H1 (cell line): Measurements from ENCODE around the gene TMBIM6. TPM values are rescaled to one million over a fixed set of nuclear protein-coding genes. Genes with fewer than 3 reads are reported as not detected.
"Not testable (repeated sequence)": the region's sequence is repeated elsewhere in the genome, so short reads cannot be mapped to it uniquely, and the experiment has no call there.

Experiments used
- CTCF ChIA-PET: fragments of 300-600 bp; sonication (Branson Sonifier 250); formaldehyde crosslinking; loops from one replicate; lab custom pipeline; 2021; ENCODE audit not compliant: partially characterized antibody; lab: Charles Lee
- POLR2A ChIA-PET: fragments of 300-600 bp; sonication (Branson Sonifier 250); formaldehyde crosslinking; loops from one replicate; lab custom pipeline; 2021; ENCODE audit warnings: inconsistent platforms; ENCODE audit not compliant: partially characterized antibody; lab: Charles Lee
- DNase-seq, 2 experiments: peaks; one replicate each; pipeline versions ENCODE4 v3.0.0 to v3.0.0-alpha.2; 2010 to 2022; ENCODE audit warnings: low spot score in 2 of 2, low read depth in 1 of 2, mixed read lengths in 1 of 2
- FAIRE-seq: peaks from 2 replicates; lab custom pipeline; 2011; peaks lifted over from hg19 to GRCh38; lab: Jason Lieb, UNC
- H2AFZ ChIP-seq: 2 replicates; pipeline ENCODE4 v1.8.1; 2012; ENCODE audit warnings: low read length, inconsistent platforms
- H2AK5ac ChIP-seq: 2 replicates; pipeline ENCODE4 v1.6.1; 2013; ENCODE audit warnings: low read depth, low read length
- H2BK120ac ChIP-seq: replicated peaks from 2 replicates; pipeline ENCODE3; 2013; ENCODE audit warnings: low read depth, low read length, inconsistent platforms
- H2BK12ac ChIP-seq: 2 replicates; pipeline ENCODE4 v1.6.1; 2013; ENCODE audit warnings: low read depth, low read length
- H2BK15ac ChIP-seq: 2 replicates; pipeline ENCODE4 v1.6.1; 2013; ENCODE audit warnings: low read length
- H2BK20ac ChIP-seq: 2 replicates; pipeline ENCODE4 v1.6.1; 2013; ENCODE audit warnings: low read length
- H2BK5ac ChIP-seq: 2 replicates; pipeline ENCODE4 v1.6.1; 2013; ENCODE audit warnings: low read depth, low read length
- H3K14ac ChIP-seq: 2 replicates; pipeline ENCODE4 v1.6.1; 2013; ENCODE audit warnings: inconsistent platforms; ENCODE audit not compliant: insufficient read length
- H3K18ac ChIP-seq: 2 replicates; pipeline ENCODE4 v1.6.1; 2013; ENCODE audit warnings: low read length; ENCODE audit errors: extremely low read depth
- H3K23ac ChIP-seq: 2 replicates; pipeline ENCODE4 v1.6.1; 2013; ENCODE audit warnings: inconsistent platforms; ENCODE audit not compliant: insufficient read length
- H3K23me2 ChIP-seq: 2 replicates; pipeline ENCODE4 v1.6.1; 2013; ENCODE audit warnings: low read depth, low read length
- H3K27ac ChIP-seq: 2 replicates; pipeline ENCODE4 v1.6.1; 2011; ENCODE audit warnings: low read depth, low read length, inconsistent platforms
- H3K27me3 ChIP-seq, 4 experiments: replicated peaks in 1 of 4; 1 replicate in 1 of 4; 2 replicates in 3 of 4; pipeline versions ENCODE4 v1.6.1 to v1.8.1; 2011 to 2013; ENCODE audit warnings: low read length in 3 of 4, mild to moderate bottlenecking in 3 of 4, inconsistent platforms in 2 of 4, mixed read lengths in 2 of 4, moderate library complexity in 1 of 4; ENCODE audit not compliant: control insufficient read depth in 3 of 4, insufficient read depth in 3 of 4; ENCODE audit errors: extremely low read depth in 1 of 4
- H3K36me3 ChIP-seq, 4 experiments: 2 replicates each; pipeline versions ENCODE4 v1.6.1 to v1.8.1; 2011 to 2013; ENCODE audit warnings: mild to moderate bottlenecking in 4 of 4, low read length in 3 of 4, moderate library complexity in 2 of 4, control low read depth in 1 of 4, inconsistent platforms in 1 of 4; ENCODE audit not compliant: insufficient read depth in 4 of 4, control insufficient read depth in 2 of 4
- H3K4ac ChIP-seq: replicated peaks from 2 replicates; pipeline ENCODE3; 2013; ENCODE audit warnings: low read length, low read depth, mixed read lengths, inconsistent platforms; ENCODE audit not compliant: insufficient read length
- H3K4me1 ChIP-seq, 4 experiments: replicated peaks in 1 of 4; 1 replicate in 1 of 4; 2 replicates in 3 of 4; pipeline versions ENCODE4 v1.6.1 to v1.8.1; 2011 to 2013; ENCODE audit warnings: low read length in 3 of 4, inconsistent platforms in 2 of 4, mixed read lengths in 1 of 4; ENCODE audit not compliant: insufficient read depth in 4 of 4, control insufficient read depth in 3 of 4
- H3K4me2 ChIP-seq, 2 experiments: 2 replicates each; pipeline versions ENCODE4 v1.6.1 to v1.8.1; 2011 to 2013; ENCODE audit warnings: low read depth in 2 of 2, low read length in 2 of 2, control low read depth in 1 of 2, inconsistent platforms in 1 of 2, mild to moderate bottlenecking in 1 of 2; ENCODE audit not compliant: insufficient read depth in 1 of 2
- H3K4me3 ChIP-seq, 4 experiments: fragments of 200-600, 300-600 bp in 1 of 4; sonication (generic), shearing (Covaris generic), sonication (Bioruptor Twin) in 1 of 4; 2 replicates each; pipeline versions ENCODE4 v1.5.1 to v1.8.1; 2011 to 2016; ENCODE audit warnings: low read length in 4 of 4, low read depth in 3 of 4, control low read depth in 2 of 4, inconsistent platforms in 2 of 4, mild to moderate bottlenecking in 2 of 4, mixed read lengths in 1 of 4, moderate library complexity in 1 of 4; ENCODE audit not compliant: insufficient read depth in 2 of 4; ENCODE audit errors: extremely low read depth in 1 of 4
- H3K56ac ChIP-seq: replicated peaks from 2 replicates; pipeline ENCODE3; 2013; ENCODE audit warnings: low read depth, mild to moderate bottlenecking, mixed read lengths, low read length, inconsistent platforms; ENCODE audit not compliant: insufficient read length
- H3K79me1 ChIP-seq: 2 replicates; pipeline ENCODE4 v1.6.1; 2013; ENCODE audit warnings: low read depth, low read length, control low read depth
- H3K79me2 ChIP-seq, 2 experiments: 2 replicates each; pipeline versions ENCODE4 v1.6.1 to v1.8.1; 2012 to 2013; ENCODE audit warnings: low read length in 2 of 2, mild to moderate bottlenecking in 2 of 2, inconsistent platforms in 1 of 2; ENCODE audit not compliant: insufficient read depth in 2 of 2, control insufficient read depth in 1 of 2
- H3K9ac ChIP-seq, 4 experiments: replicated peaks in 1 of 4; 1 replicate in 1 of 4; 2 replicates in 3 of 4; pipeline versions ENCODE4 v1.6.1 to v1.8.1; 2011 to 2013; ENCODE audit warnings: low read depth in 3 of 4, low read length in 3 of 4, control low read depth in 2 of 4, mild to moderate bottlenecking in 2 of 4, moderate library complexity in 2 of 4, inconsistent platforms in 1 of 4; ENCODE audit errors: extremely low read depth in 1 of 4
- H3K9me3 ChIP-seq, 2 experiments: 2 replicates each; pipeline versions ENCODE4 v1.6.1 to v1.8.1; 2012 to 2013; ENCODE audit warnings: mild to moderate bottlenecking in 2 of 2, moderate library complexity in 2 of 2, control low read depth in 1 of 2, inconsistent platforms in 1 of 2, low read depth in 1 of 2, low read length in 1 of 2, mixed read lengths in 1 of 2; ENCODE audit not compliant: insufficient read depth in 2 of 2
- H4K20me1 ChIP-seq, 2 experiments: replicated peaks in 1 of 2; 2 replicates each; pipeline versions ENCODE3 to v1.8.1; 2011 to 2013; ENCODE audit warnings: inconsistent platforms in 2 of 2, low read length in 2 of 2, mild to moderate bottlenecking in 1 of 2; ENCODE audit not compliant: insufficient read depth in 2 of 2, control insufficient read depth in 1 of 2
- H4K5ac ChIP-seq: 2 replicates; pipeline ENCODE4 v1.6.1; 2013; ENCODE audit warnings: low read length, low read depth, mixed read lengths, inconsistent platforms; ENCODE audit not compliant: insufficient read length
- H4K8ac ChIP-seq: 2 replicates; pipeline ENCODE4 v1.8.0; 2013; ENCODE audit warnings: mild to moderate bottlenecking, moderate library complexity, low read length, inconsistent platforms; ENCODE audit not compliant: insufficient read depth; ENCODE audit errors: extremely low read depth
- H4K91ac ChIP-seq: replicated peaks from 2 replicates; pipeline ENCODE3; 2013; ENCODE audit warnings: low read length, mixed read lengths, inconsistent platforms; ENCODE audit not compliant: insufficient read length
- WGBS, 2 experiments: shearing (Covaris generic) in 1 of 2; methylation state at CpG; one replicate each; pipeline versions ENCODE4 v1.1.6 to v1.1.7; 2013 to 2015; ENCODE audit warnings: low lambda C conversion rate in 2 of 2, mixed read lengths in 2 of 2, inconsistent platforms in 1 of 2, low coverage in 1 of 2, missing lambda C conversion rate in 1 of 2; ENCODE audit not compliant: insufficient replicate concordance in 2 of 2, insufficient coverage in 1 of 2, insufficient read length in 1 of 2; ENCODE audit errors: extremely low coverage in 1 of 2, missing lambda C conversion rate in 1 of 2; 5-methylcytosine and 5-hydroxymethylcytosine counted together
- polyA plus RNA-seq, 7 experiments: library from polyadenylated mRNA; depleted of rRNA in 3 of 7; stranded (reverse) in 5 of 7; unstranded in 2 of 7; fragments of >200 nt in 5 of 7; fragments of 200-250 nt in 2 of 7; gene quantifications; 1 replicate in 5 of 7; 2 replicates in 1 of 7; 4 replicates in 1 of 7; pipeline versions ENCODE4 v1.2.1 to v1.2.3, GENCODE V29; 2011 to 2013; ENCODE audit warnings: missing spikeins in 2 of 7, mixed read lengths in 2 of 7
- total RNA-seq: library from RNA; stranded (reverse); fragmentation: NEBNext Ultra II Directional; extraction: Animal tissue kit (Norgen Biotek cat#: 25700); gene quantifications from 2 replicates; pipeline ENCODE4 v1.2.1, GENCODE V29; 2021

Gene TMBIM6
- total and polyA plus RNA-seq, 2 of the 8 experiments (the other 6 are each of a cell fraction or from before 2014, with no cell fraction given) = 423 to 556 TPM

- H2AK5ac ChIP-seq, H4K91ac ChIP-seq, H2BK20ac ChIP-seq, H3K27me3 ChIP-seq, FAIRE-seq, H3K4ac ChIP-seq, H3K27ac ChIP-seq, H3K79me1 ChIP-seq, H3K23ac ChIP-seq, H3K4me1 ChIP-seq, H3K79me2 ChIP-seq, H4K8ac ChIP-seq, H3K56ac ChIP-seq, H2BK5ac ChIP-seq, H2BK15ac ChIP-seq, H2BK120ac ChIP-seq, H2AFZ ChIP-seq, H3K9me3 ChIP-seq, H3K4me2 ChIP-seq, H2BK12ac ChIP-seq, DNase-seq, H3K14ac ChIP-seq, H3K4me3 ChIP-seq, H3K18ac ChIP-seq, H3K36me3 ChIP-seq, H4K20me1 ChIP-seq, H4K5ac ChIP-seq, H3K23me2 ChIP-seq, H3K9ac ChIP-seq: not testable (repeated sequence)
- CTCF ChIA-PET = interaction anchor here (0.6 to 2.8 kb wide), 8 partner anchors 8 to 346 kb away, joined by 3 to 20 read pairs (median 4); partner anchors contain the start of gene FMNL3
- POLR2A ChIA-PET = interaction anchor here (1.7 to 2.1 kb wide), 2 partner anchors 24 to 69 kb away, joined by 4 to 9 read pairs; partner anchors contain the start of gene TMBIM6
- WGBS, 2 experiments = 95% methylated on average over 3 of the region's 3 CpGs; no CpG with 5 or more reads in 1 of the 2 experiments
These were observed 23.6 kb upstream of the TMBIM6 start for GRCh38 chr12:49717800-49718199.
